Measurements from ENCODE around the gene DAPK1.
A peak's percentile ranks its signal among the peaks of the same experiment; 100 is the strongest.
"Not testable (repeated sequence)": the region's sequence is repeated elsewhere in the genome, so short reads cannot be mapped to it uniquely, and the experiment has no call there.

DAPK1 gene

GRCh38 chr9:87732756-87733155, 235.1 kb downstream of the DAPK1 start:
- no peak for FAIRE-seq
- DNase-seq (ENCODE audit: low spot score), result no peak

- DNase-seq (ENCODE audit: low spot score) (no peak), FAIRE-seq (no peak)
These were observed 235.8 kb downstream of the DAPK1 start for GRCh38 chr9:87733273-87734052.

GRCh38 chr9:87734106-87734505, 236.4 kb downstream of the DAPK1 start:
- FAIRE-seq (no peak), DNase-seq (ENCODE audit: low spot score) (no peak)

GRCh38 chr9:87739546-87739945, 241.9 kb downstream of the DAPK1 start:
- DNase-seq (ENCODE audit: low spot score) (no peak), FAIRE-seq (no peak)

- no peak for FAIRE-seq
- DNase-seq (ENCODE audit: low spot score), result no peak
These were observed 242.5 kb downstream of the DAPK1 start for GRCh38 chr9:87740209-87740608.

- DNase-seq (ENCODE audit: low spot score) (no peak), FAIRE-seq (no peak)
These were observed 243.7 kb downstream of the DAPK1 start for GRCh38 chr9:87741326-87741725.

- no peak for DNase-seq (ENCODE audit: low spot score)
- FAIRE-seq, result no peak
These were observed 244.2 kb downstream of the DAPK1 start for GRCh38 chr9:87741891-87742290.

- no peak for DNase-seq (ENCODE audit: low spot score)
- FAIRE-seq, result no peak
These were observed 245.3 kb downstream of the DAPK1 start for GRCh38 chr9:87742813-87743428.

GRCh38 chr9:87744247-87744646, 246.6 kb downstream of the DAPK1 start:
- FAIRE-seq; DNase-seq (ENCODE audit: low spot score): not testable (repeated sequence)

- DNase-seq (ENCODE audit: low spot score), result no peak
- FAIRE-seq, result no peak
These were observed 248.5 kb downstream of the DAPK1 start for GRCh38 chr9:87746186-87746585.

- FAIRE-seq (peak; percentile 62), DNase-seq (ENCODE audit: low spot score) (no peak)
These were observed 251.2 kb downstream of the DAPK1 start for GRCh38 chr9:87748881-87749280.

- FAIRE-seq (peak; percentile 63), DNase-seq (ENCODE audit: low spot score) (no peak)
These were observed 251.8 kb downstream of the DAPK1 start for GRCh38 chr9:87749335-87750035.

GRCh38 chr9:87750726-87751125, 253.1 kb downstream of the DAPK1 start:
- FAIRE-seq, result no peak
- DNase-seq (ENCODE audit: low spot score), result no peak

- FAIRE-seq (peak; percentile 93), DNase-seq (ENCODE audit: low spot score) (peak; percentile 24)
These were observed 253.8 kb downstream of the DAPK1 start for GRCh38 chr9:87751423-87751822.

- DNase-seq (ENCODE audit: low spot score) (peak; percentile 41), FAIRE-seq (no peak)
These were observed 254.2 kb downstream of the DAPK1 start for GRCh38 chr9:87751868-87752267.

GRCh38 chr9:87753313-87753712, 255.6 kb downstream of the DAPK1 start:
- DNase-seq (ENCODE audit: low spot score) (no peak), FAIRE-seq (no peak)

All from RCC 7860 (cell line).